ENCODE results near the gene JADE2. TPM values are rescaled to one million over a fixed set of nuclear protein-coding genes. Genes with fewer than 3 reads are reported as not detected.
"Not testable (repeated sequence)": the region's sequence is repeated elsewhere in the genome, so short reads cannot be mapped to it uniquely, and the experiment has no call there.

Gene JADE2
- polyA plus RNA-seq, 5 donors, result 13.5 to 18.8 (median 15.8) TPM

- DNase-seq, result no peak
These were observed 19.1 kb upstream of the JADE2 start for GRCh38 chr5:134506054-134507039.

- no peak for DNase-seq
These were observed 18.0 kb upstream of the JADE2 start for GRCh38 chr5:134507452-134507851.

- no peak for DNase-seq
These were observed 16.8 kb upstream of the JADE2 start for GRCh38 chr5:134508521-134509195.

- no peak for DNase-seq
These were observed 16.0 kb upstream of the JADE2 start for GRCh38 chr5:134509308-134510040.

- DNase-seq, result no peak
These were observed 14.3 kb upstream of the JADE2 start for GRCh38 chr5:134510970-134511795.

GRCh38 chr5:134511796-134512660 lies 13.4 kb upstream of the JADE2 start:
- DNase-seq, result peak in 1 of 2 donors; percentile 72

- DNase-seq, result no peak
These were observed 12.8 kb upstream of the JADE2 start for GRCh38 chr5:134512661-134512999.

GRCh38 chr5:134515801-134516200 lies 9.7 kb upstream of the JADE2 start:
- no peak for DNase-seq

- DNase-seq, result not testable (repeated sequence)
These were observed 8.5 kb upstream of the JADE2 start for GRCh38 chr5:134516984-134517383.

GRCh38 chr5:134517553-134517952 lies 7.9 kb upstream of the JADE2 start:
- no peak for DNase-seq

- no peak for DNase-seq
These were observed 5.5 kb upstream of the JADE2 start for GRCh38 chr5:134519989-134520388.

- DNase-seq, result no peak
These were observed 3.6 kb upstream of the JADE2 start for GRCh38 chr5:134521841-134522240.

- DNase-seq, result no peak
These were observed 1.8 kb upstream of the JADE2 start for GRCh38 chr5:134523543-134524271.

GRCh38 chr5:134524272-134524825 lies 1.1 kb upstream of the JADE2 start:
- DNase-seq, result peak; percentile 77 to 80

- peak; percentile 88 for DNase-seq
These were observed 413 bp downstream of the JADE2 start for GRCh38 chr5:134525683-134526482.

- no peak for DNase-seq
These were observed 1.1 kb downstream of the JADE2 start for GRCh38 chr5:134526483-134527155.

GRCh38 chr5:134527156-134527960 lies 1.9 kb downstream of the JADE2 start:
- peak; percentile 92 to 94 for DNase-seq
